Hepatocyte (in vitro differentiated cells): ENCODE results near the gene AP3S2.

ENCODE experiments used
- CTCF ChIP-seq: fragments of 200-600 bp; sonication (generic); IDR thresholded peaks from 2 replicates; pipeline ENCODE4 v1.5.1; 2016; ENCODE audit warnings: antibody characterized with exemption, mild to moderate bottlenecking; ENCODE audit not compliant: poor library complexity
- EZH2 ChIP-seq: fragments of 200-600 bp; sonication (generic); IDR thresholded peaks from 2 replicates; pipeline ENCODE4 v1.6.1; 2016; ENCODE audit warnings: antibody characterized with exemption, mild to moderate bottlenecking, borderline replicate concordance

DNA sequence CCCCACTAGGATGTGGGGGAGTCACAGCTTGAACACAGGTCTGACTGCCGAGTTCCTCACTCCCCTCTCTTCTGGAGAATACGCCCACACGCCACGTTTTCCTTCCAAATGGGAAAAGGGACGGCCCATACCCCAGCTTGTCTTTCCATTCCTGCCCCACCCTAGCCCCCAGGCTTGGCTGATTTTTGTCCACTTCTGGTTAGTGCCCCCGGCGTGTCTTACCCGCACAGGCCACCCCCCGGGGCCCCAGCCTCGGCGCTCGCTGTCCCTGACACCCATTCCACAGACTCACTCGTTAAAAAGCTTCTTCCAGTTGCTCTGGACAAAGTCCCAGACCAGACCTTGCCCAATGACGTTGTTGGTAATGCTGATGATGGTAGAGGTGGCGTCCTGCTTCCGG is 103.1 kb downstream of the AP3S2 start:
- TF ChIP-seq EZH2 = no peak
- no peak for TF ChIP-seq CTCF
